ENCODE results near the gene TDRD10. TPM values are rescaled to one million over a fixed set of nuclear protein-coding genes. Genes with fewer than 3 reads are reported as not detected.

Gene TDRD10
- total RNA-seq, 3 donors from 2014 or later, result 0.65 to 2.0 (median 0.72) TPM

DNA sequence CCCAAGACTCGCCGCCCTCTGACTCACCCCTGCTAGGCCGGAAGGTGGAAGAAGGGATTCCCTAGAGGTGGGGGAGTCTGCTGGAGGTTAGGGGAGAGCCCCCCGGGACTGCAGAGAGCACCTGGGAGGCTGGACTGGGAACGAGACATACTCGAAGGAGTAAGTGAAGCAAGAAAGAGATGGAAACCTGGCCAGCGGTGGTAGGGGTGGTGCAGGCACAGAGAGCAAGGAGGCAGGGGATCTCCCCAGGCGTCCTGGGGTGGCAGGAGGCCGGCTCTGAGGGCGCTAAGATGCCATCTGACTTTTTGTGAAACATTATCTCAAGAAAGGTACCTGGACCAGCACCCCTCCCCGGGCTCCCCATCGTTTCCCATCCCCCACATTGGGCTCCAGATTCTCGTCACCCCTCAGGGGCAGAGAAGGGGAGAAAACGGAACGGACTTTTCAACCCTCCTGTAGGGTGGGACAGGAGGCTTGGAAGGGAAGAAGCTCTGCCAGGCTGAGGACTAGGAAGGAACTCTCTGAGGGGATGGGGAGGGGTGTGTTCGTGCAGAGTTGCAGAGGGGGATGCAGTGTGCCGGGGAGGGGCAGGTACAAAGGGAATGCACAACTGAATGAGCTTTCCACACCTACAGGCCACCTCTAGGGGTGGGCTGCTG is 66.3 kb downstream of the TDRD10 start:
- no peaks in the 10 kb centered on the region for H3K36me3 ChIP-seq (ENCODE audit: low read depth)
- H3K4me1 ChIP-seq (ENCODE audit: low read depth), result no peaks in the 10 kb centered on the region
- TF ChIP-seq CTCF (IDR thresholded peaks at IDR 0.05), result no peak
- no peak for ATAC-seq
- H3K9me3 ChIP-seq, result no peaks in the 10 kb centered on the region
- intact Hi-C loops (cut with DNase I, micrococcal nuclease), result loop anchor here in 1 of 2 donors (10.0 kb wide), 1 partner anchor 307 kb away; the partner anchor contains the start of gene KCNN3
- H3K4me3 ChIP-seq, result no peak overlapping the region
- no peak for DNase-seq

GRCh38 chr1:154571244-154571963 is 69.4 kb downstream of the TDRD10 start:
- no peak for ATAC-seq
- no peak for TF ChIP-seq CTCF (IDR thresholded peaks at IDR 0.05)
- DNase-seq, result no peak

DNA sequence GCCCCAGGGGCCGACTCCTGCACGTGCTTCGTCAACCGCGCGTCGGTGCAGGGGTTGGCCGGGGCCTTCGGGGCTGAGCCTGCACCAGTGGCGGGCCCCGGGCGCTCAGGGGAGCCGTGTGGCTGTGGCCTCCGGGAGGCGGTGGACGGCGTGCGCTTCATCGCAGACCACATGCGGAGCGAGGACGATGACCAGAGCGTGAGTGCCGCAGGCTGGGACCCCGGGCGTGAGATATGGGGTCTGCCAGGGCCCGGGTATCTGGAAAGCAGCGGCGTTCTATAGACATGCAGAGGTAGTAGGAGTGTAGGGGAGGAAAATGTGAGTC is 69.9 kb downstream of the TDRD10 start:
- Histone ChIP-seq H3K36me3 (ENCODE audit: low read depth) (no peaks in the 10 kb centered on the region), H3K4me1 (ENCODE audit: low read depth) (no peaks in the 10 kb centered on the region), H3K9me3 (no peaks in the 10 kb centered on the region), H3K4me3 (no peak overlapping the region)
- TF ChIP-seq CTCF (IDR thresholded peaks at IDR 0.05), result no peak
- intact Hi-C loops (cut with DNase I, micrococcal nuclease), result loop anchor here in 1 of 2 donors (10.0 kb wide), 1 partner anchor 313 kb away; no protein-coding TSS in a partner anchor
- ATAC-seq, result no peak
- no peak for DNase-seq

More at GRCh38 chr1:154571244-154571963, 69.4 kb downstream of the TDRD10 start:
- Histone ChIP-seq H3K9me3 (no peaks in the 10 kb centered on the region), H3K36me3 (ENCODE audit: low read depth) (no peaks in the 10 kb centered on the region), H3K4me3 (no peak overlapping the region), H3K4me1 (ENCODE audit: low read depth) (no peaks in the 10 kb centered on the region)
- intact Hi-C loops (cut with DNase I, micrococcal nuclease), result loop anchor here in 1 of 2 donors (10.0 kb wide), 1 partner anchor 313 kb away; no protein-coding TSS in a partner anchor

GRCh38 chr1:154572468-154573167 is 70.6 kb downstream of the TDRD10 start:
- TF ChIP-seq CTCF (IDR thresholded peaks at IDR 0.05), result no peak
- no peaks in the 10 kb centered on the region for H3K9me3 ChIP-seq
- ATAC-seq, result no peak
- H3K4me3 ChIP-seq, result no peak overlapping the region
- DNase-seq, result no peak
- no peaks in the 10 kb centered on the region for H3K36me3 ChIP-seq (ENCODE audit: low read depth)
- no peaks in the 10 kb centered on the region for H3K4me1 ChIP-seq (ENCODE audit: low read depth)
- intact Hi-C loops (cut with DNase I, micrococcal nuclease), result loop anchor here in 1 of 2 donors (10.0 kb wide), 1 partner anchor 312 kb away; no protein-coding TSS in a partner anchor

GRCh38 chr1:154573168-154573510 is 71.1 kb downstream of the TDRD10 start:
- Histone ChIP-seq H3K36me3 (ENCODE audit: low read depth) (no peaks in the 10 kb centered on the region), H3K9me3 (no peaks in the 10 kb centered on the region), H3K4me1 (ENCODE audit: low read depth) (no peaks in the 10 kb centered on the region), H3K4me3 (no peak overlapping the region)
- intact Hi-C loops (cut with DNase I, micrococcal nuclease), result loop anchor here in 1 of 2 donors (10.0 kb wide), 1 partner anchor 312 kb away; no protein-coding TSS in a partner anchor
- TF ChIP-seq CTCF (IDR thresholded peaks at IDR 0.05), result no peak
- DNase-seq (no peak), ATAC-seq (no peak)

Measured in mucosa of descending colon (tissue), 3 donors.